GM06990 (cell line): ENCODE measurements around the gene ART5.
A peak's percentile ranks its signal among the peaks of the same experiment; 100 is the strongest.
"Not testable (repeated sequence)": the region's sequence is repeated elsewhere in the genome, so short reads cannot be mapped to it uniquely, and the experiment has no call there.

Experiments used
- DNase-seq: peaks from one replicate; pipeline ENCODE4 v3.0.0-alpha.2; 2011; ENCODE audit not compliant: insufficient read length; ENCODE audit errors: extremely low read depth
- H3K27me3 ChIP-seq: replicated peaks from 2 replicates; pipeline ENCODE4 v1.6.0; 2011; ENCODE audit warnings: low read length; ENCODE audit not compliant: control insufficient read depth, insufficient read depth
- H3K36me3 ChIP-seq: 2 replicates; pipeline ENCODE4 v1.5.1; 2011; ENCODE audit warnings: low read length; ENCODE audit not compliant: control insufficient read depth, insufficient read depth
- H3K4me3 ChIP-seq: replicated peaks from 2 replicates; pipeline ENCODE4 v1.5.1; 2011; ENCODE audit warnings: low read depth, mild to moderate bottlenecking, control low read depth, low read length
- CTCF ChIP-seq: IDR thresholded peaks from 2 replicates; pipeline ENCODE4 v1.5.1; 2011; ENCODE audit warnings: low read length, control low read depth, mild to moderate bottlenecking, inconsistent platforms; ENCODE audit not compliant: insufficient read depth, poor library complexity, severe bottlenecking

Gene ART5

GRCh38 chr11:3645552-3645951, 3.8 kb upstream of the ART5 start:
- H3K27me3 ChIP-seq, result no peaks in the 10 kb centered on the region
- TF ChIP-seq CTCF, result no peak
- no peak for DNase-seq
- H3K4me3 ChIP-seq, result no peak overlapping the region
- no peaks in the 10 kb centered on the region for H3K36me3 ChIP-seq

DNA sequence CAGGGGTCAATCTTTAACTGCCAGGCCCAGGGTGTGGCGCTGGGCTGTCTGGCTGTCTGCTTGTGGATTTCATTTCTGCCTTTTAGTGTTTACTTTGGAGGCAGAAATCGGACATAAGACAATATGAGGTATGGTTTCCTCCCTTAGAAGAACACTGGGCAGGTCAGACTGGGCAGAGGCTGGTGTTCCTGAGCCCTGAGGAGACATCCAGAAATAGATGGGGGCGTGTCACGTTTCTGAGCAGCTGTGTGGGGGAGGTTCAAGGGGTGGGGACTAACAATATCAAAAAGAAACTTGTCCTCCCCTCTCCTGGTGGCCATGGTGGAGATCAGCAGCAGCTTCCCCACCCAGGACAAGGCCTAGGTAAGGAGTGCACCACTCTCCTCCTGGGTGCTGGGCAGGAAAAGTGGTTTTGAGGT, 3.0 kb upstream of the ART5 start, which contains the start of gene ART1:
Gene ART1, plus strand, starts transcription at position 312 of the 419 bp plus-strand sequence. CDS start 14,086 bp downstream, outside the sequence.
- no peak within 1 kb of the TSS for H3K4me3 ChIP-seq
- H3K27me3 ChIP-seq, result no peaks in the 10 kb centered on the region
- DNase-seq, result no peak
- no peak for TF ChIP-seq CTCF
- no peaks in the 10 kb centered on the region for H3K36me3 ChIP-seq

DNA sequence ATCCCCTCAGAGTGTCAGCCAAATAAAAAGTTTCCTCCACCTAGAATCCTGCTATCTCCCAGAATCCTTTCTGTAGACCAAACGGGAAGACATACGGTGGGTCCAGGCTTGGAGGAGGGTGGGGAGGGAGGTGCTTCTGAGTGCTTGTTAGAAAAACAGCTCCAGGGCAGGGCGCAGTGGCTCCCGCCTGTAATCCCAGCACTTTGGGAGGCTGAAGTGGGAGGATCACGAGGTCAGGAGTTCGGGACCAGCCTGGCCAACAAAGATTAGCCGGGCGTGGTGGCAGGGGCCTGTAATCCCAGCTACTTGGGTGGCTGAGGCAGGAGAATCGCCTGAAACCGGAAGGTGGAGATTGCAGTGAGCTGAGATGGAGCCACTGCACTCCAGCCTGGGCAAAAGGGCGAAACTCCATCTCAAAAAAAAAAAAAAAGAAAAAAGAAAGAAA, 1.3 kb upstream of the ART5 start:
- not testable (repeated sequence) for H3K27me3 ChIP-seq, H3K36me3 ChIP-seq, H3K4me3 ChIP-seq, DNase-seq

- TF ChIP-seq CTCF, result no peak
- DNase-seq, result peak; percentile 56
- Histone ChIP-seq H3K27me3 (no peaks in the 10 kb centered on the region), H3K36me3 (no peaks in the 10 kb centered on the region), H3K4me3 (no peak overlapping the region; the same call in 1 of the 2 replicates)
Observed at GRCh38 chr11:3642071-3642951, 519 bp upstream of the ART5 start.

DNA sequence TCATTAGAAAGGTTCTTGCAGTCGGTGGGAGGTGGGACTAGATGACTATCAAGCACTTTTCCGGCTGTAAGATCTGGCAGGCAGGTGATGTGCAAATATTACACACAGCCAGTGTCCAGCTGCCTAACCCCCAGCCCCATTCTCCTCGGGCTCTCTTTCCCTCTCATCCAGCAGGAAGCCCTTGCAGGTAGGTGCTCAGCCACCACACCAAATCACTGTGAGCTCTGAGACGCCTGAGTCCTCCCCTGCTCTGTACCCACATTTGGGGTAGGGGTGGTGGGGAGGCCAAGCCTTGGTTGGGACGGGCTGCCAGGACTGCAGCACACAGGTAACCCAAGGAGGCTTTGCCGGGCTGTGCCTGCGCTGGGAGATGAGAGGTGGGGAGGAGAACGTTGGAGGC, 601 bp downstream of the ART5 start:
- no peak for DNase-seq
- H3K36me3 ChIP-seq, result no peaks in the 10 kb centered on the region
- no peak for TF ChIP-seq CTCF
- no peaks in the 10 kb centered on the region for H3K27me3 ChIP-seq
- H3K4me3 ChIP-seq, result no peak overlapping the region

GRCh38 chr11:3639841-3640240, 2.0 kb downstream of the ART5 start:
- Histone ChIP-seq H3K36me3 (no peaks in the 10 kb centered on the region), H3K4me3 (no peak overlapping the region), H3K27me3 (0 out of 2 replicates have a peak, but pooled peaks cover 2% of the 10 kb centered on the region)
- TF ChIP-seq CTCF, result no peak
- no peak for DNase-seq
